Thoracic aorta (tissue), 2 donors: ENCODE results near the gene MYL3. TPM values are rescaled to one million over a fixed set of nuclear protein-coding genes. Genes with fewer than 3 reads are reported as not detected.

ENCODE experiments used
- ATAC-seq: fragments of 150-250 bp; one replicate; pipeline ENCODE4 v1.8.0; 2017; ENCODE audit warnings: low read depth; ENCODE audit not compliant: insufficient number of reproducible peaks, low FRiP score
- DNase-seq: peaks from one replicate; pipeline ENCODE4 v3.0.0-alpha.2; 2020; ENCODE audit warnings: low spot score
- H3K27ac ChIP-seq, 2 donors: fragments of 200-600 bp; sonication (generic); 1 replicate in 1 of 2; 2 replicates in 1 of 2; pipeline ENCODE4 v1.5.1; 2016; ENCODE audit warnings: mild to moderate bottlenecking in 2 of 2, moderate library complexity in 2 of 2
- H3K27me3 ChIP-seq: fragments of 200-600 bp; sonication (generic); replicated peaks from 2 replicates; pipeline ENCODE4 v1.6.0; 2016; ENCODE audit warnings: mild to moderate bottlenecking; ENCODE audit not compliant: insufficient read depth
- H3K36me3 ChIP-seq: fragments of 200-600 bp; sonication (generic); one replicate; pipeline ENCODE4 v1.5.1; 2016
- H3K4me1 ChIP-seq, 2 donors: fragments of 200-600 bp; sonication (generic); 1 replicate in 1 of 2; 2 replicates in 1 of 2; pipeline versions ENCODE4 v1.5.1 to v1.6.0; 2016; ENCODE audit warnings: low read depth in 2 of 2, mild to moderate bottlenecking in 1 of 2; ENCODE audit not compliant: control insufficient read depth in 1 of 2
- H3K4me3 ChIP-seq: fragments of 200-600 bp; sonication (generic); 2 replicates; pipeline ENCODE4 v1.5.1; 2016; ENCODE audit warnings: mild to moderate bottlenecking
- H3K9me3 ChIP-seq: fragments of 200-600 bp; sonication (generic); 2 replicates; pipeline ENCODE4 v1.5.1; 2016
- total RNA-seq, 2 donors: library from RNA; depleted of rRNA; stranded (reverse); fragments of >200 nt; gene quantifications; one replicate each; pipeline versions ENCODE4 v1.1.0 to v1.2.3, GENCODE V29; 2016
- TF ChIP-seq, protein P1 (sequence below): fragments of 200-600 bp; sonication (generic); IDR thresholded peaks from one replicate; pipeline ENCODE4 v1.5.1; 2019; ENCODE audit warnings: antibody characterized with exemption

The MYL3 gene
- total RNA-seq, 2 donors from 2014 or later = 1.5 TPM; not detected in 1

DNA sequence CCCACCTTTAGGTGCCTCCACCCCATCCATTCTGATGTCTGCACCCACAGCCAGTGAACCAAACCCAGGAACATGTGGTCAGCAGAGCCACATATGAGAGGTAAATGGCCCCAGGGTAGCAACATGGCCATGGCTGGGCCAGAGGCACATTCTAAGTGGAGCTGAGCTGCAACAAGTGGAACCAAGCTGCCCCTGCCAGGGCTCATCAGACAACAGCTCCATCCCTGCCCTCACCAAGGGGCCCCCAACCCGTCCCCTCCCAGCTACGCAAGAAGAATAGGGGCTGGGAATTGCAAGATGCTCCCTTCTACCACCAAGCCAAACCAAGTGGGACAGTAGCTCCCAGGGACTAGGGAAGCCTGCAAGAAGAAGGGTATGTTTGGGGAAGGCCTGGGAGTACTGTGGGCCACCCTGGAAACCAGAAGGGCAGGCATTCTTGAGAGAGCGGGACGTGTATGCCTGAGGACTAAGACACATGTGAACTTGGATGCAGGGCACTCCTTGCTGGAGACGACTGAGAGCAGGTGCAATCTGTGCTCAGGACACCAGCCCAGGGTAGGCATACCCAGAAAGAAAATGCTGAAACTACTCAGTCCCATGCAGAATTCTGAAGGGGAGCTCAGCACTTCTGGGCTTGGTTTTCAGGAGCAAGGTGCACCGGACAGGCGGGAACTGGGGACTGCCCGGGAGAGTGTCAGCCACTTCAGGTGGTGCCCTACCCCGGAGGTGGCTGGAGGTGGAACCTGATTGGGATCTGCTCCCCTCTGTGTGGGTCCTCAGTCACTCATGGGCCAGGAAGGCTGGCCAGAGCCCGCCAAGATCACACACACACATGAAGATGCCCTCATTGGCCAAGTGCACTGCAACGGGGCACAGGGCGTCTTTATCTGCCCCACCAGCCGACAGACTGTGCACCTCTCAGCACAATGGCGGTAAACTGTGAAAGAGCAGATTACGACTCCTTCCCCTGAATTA lies 9.5 kb downstream of the MYL3 start:
- Histone ChIP-seq H3K27ac (no peak overlapping the region), H3K27me3 (no peaks in the 10 kb centered on the region), H3K9me3 (no peaks in the 10 kb centered on the region), H3K36me3 (no peaks in the 10 kb centered on the region), H3K4me3 (no peak overlapping the region), H3K4me1 (no peaks in the 10 kb centered on the region)
- DNase-seq (no peak), ATAC-seq (no peak)
- TF ChIP-seq, protein P1, sequence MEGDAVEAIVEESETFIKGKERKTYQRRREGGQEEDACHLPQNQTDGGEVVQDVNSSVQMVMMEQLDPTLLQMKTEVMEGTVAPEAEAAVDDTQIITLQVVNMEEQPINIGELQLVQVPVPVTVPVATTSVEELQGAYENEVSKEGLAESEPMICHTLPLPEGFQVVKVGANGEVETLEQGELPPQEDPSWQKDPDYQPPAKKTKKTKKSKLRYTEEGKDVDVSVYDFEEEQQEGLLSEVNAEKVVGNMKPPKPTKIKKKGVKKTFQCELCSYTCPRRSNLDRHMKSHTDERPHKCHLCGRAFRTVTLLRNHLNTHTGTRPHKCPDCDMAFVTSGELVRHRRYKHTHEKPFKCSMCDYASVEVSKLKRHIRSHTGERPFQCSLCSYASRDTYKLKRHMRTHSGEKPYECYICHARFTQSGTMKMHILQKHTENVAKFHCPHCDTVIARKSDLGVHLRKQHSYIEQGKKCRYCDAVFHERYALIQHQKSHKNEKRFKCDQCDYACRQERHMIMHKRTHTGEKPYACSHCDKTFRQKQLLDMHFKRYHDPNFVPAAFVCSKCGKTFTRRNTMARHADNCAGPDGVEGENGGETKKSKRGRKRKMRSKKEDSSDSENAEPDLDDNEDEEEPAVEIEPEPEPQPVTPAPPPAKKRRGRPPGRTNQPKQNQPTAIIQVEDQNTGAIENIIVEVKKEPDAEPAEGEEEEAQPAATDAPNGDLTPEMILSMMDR = no peak

DNA sequence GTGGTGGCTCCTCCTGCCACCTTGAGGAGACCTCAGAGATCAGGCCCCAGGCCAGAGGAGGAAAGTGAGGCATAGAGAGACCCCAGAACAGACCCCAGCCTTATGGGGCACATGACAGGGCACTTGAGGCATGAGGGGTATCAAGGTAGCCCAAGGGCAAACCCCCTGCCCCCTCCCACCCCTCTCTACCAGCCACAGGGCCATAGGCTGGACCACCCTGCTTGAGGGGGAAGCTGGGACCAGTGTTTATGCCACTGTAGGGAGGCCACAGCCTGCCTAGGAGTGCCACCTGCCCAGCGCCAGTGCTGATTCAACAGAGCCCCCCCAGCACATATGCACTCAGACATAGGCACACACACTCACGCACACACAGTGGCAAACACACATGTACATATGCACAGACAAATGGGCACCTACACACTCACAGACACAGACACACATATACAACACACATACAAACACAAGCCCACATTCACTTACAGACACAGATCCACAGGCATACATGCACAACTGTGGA lies 10.3 kb downstream of the MYL3 start:
- TF ChIP-seq, protein P1 = no peak
- DNase-seq (no peak), ATAC-seq (no peak)
- H3K9me3 ChIP-seq = no peaks in the 10 kb centered on the region
- H3K36me3 ChIP-seq = no peaks in the 10 kb centered on the region
- no peak overlapping the region for H3K27ac ChIP-seq
- no peak overlapping the region for H3K4me3 ChIP-seq
- H3K27me3 ChIP-seq = no peaks in the 10 kb centered on the region
- peaks cover 0 to 7% of the 10 kb centered on the region in 2 donors for H3K4me1 ChIP-seq

DNA sequence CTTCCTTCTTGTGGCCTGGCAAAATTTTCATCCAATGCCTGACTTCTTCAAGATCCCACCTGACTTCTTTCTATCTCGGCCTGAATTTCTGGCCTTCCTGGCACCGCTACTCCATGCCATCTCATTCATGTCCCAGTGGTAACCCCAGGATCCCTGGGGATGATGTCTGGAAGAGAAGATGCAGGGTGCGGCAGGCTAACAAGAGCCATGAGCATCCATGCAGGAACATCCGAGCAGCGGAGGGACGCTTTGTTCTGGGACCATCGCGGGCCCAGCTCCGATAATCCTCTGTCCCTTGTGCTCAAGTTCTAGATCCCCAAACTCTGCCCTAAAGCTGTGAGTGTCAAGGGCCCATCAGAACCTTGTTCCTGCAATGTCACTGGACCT lies 10.9 kb downstream of the MYL3 start:
- Histone ChIP-seq H3K9me3 (no peaks in the 10 kb centered on the region), H3K4me1 (peaks cover 0 to 13% of the 10 kb centered on the region in 2 donors), H3K27me3 (no peaks in the 10 kb centered on the region), H3K27ac (no peak overlapping the region), H3K36me3 (no peaks in the 10 kb centered on the region), H3K4me3 (no peak overlapping the region)
- TF ChIP-seq, protein P1 = no peak
- DNase-seq = no peak
- ATAC-seq = no peak

DNA sequence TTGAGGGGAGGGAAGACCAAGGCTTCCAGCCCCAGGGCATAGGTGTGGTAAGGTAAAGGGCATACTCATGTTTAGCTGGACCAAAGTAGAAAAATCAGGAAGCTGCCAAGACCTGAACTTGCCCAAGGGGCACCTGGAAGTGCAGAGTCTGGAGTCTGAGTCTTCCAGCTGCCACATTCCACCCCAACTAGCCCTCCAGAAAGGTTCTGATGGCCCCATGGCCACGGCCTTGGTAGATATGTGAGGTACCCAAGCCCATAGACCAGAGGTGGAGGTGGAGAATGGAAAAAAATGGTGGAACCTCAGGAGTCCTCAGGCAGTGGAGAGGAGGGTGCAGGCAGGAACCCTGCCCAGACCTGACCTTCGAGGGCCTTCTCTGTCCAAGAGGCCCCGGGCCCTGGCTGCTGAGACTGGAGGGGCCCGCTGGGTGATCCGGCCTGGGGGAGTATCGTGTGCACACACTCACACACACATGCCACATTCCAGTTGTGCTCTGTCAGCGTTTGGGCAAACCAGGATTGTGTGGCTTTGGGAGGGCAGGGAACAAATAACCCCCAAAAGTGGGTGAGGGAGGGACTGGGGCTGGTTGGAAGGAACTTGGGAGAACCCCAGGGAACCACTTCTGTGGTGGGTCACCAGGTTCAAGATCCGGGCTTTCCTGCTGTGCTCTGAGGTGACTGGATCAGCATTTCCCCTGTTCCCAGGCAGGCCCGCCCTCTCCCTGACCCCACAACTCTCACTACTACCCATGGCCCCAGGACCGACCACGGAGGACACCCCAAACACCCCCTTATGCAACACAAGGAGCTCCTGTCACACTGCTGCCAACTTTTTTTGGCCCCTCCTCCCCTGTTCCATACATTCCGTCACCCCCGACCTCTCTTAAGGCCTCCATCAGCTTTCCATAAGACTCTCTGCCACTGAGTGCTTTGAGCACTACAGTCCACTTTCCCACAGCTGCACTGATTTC lies 11.6 kb downstream of the MYL3 start:
- no peak overlapping the region for H3K4me3 ChIP-seq
- no peak overlapping the region for H3K27ac ChIP-seq
- H3K27me3 ChIP-seq = no peaks in the 10 kb centered on the region
- H3K9me3 ChIP-seq = no peaks in the 10 kb centered on the region
- H3K36me3 ChIP-seq = no peaks in the 10 kb centered on the region
- DNase-seq (no peak), ATAC-seq (no peak)
- H3K4me1 ChIP-seq = peaks cover 1 to 17% of the 10 kb centered on the region in 2 donors
- TF ChIP-seq, protein P1 = no peak

DNA sequence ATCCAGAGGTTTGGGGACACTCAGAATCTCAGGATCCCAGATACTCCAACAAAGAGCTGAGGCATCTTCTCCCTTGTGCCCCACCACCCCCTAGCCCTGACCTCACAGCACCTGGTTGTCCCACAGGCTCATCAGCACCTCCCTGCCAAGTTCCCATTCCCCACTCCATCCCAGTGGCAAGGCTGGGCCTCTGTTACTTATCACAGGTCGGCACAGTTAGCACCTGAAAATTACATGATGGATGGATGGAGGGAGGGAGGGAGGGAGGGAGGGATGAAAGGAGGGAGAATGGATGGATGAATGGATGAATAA lies 12.8 kb downstream of the MYL3 start:
- Histone ChIP-seq H3K9me3 (no peaks in the 10 kb centered on the region), H3K27ac (no peak overlapping the region), H3K36me3 (no peaks in the 10 kb centered on the region), H3K4me1 (peaks cover 6 to 24% of the 10 kb centered on the region in 2 donors), H3K4me3 (no peak overlapping the region), H3K27me3 (no peaks in the 10 kb centered on the region)
- DNase-seq (no peak), ATAC-seq (no peak)
- TF ChIP-seq, protein P1 = no peak
